ENCODE results near the gene F8. TPM values are rescaled to one million over a fixed set of nuclear protein-coding genes. Genes with fewer than 3 reads are reported as not detected.

Gene F8
- total RNA-seq, 4 donors from 2014 or later, result 7.2 to 28.4 (median 14.6) TPM

DNA sequence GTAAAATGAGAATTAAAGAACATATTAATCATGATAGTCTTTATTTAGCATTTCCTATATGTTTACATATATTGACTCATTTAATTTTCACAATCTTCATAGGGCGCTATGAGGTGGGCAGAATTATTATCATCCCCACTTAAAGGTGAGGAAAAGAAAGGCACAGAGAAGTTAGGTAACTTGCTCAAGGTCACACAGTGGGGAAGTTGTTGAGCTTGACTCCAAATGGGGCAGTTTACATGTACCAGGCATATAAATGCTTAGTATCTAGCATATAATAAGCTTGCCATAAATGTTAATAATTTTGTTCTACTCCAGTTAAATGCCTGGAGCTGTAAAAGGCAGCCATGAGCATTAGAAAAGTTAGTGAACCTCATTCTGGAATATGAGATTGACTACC is 46.9 kb upstream of the F8 start:
- TF ChIP-seq EP300 (IDR thresholded peaks at IDR 0.05) (no peak), POLR2A (IDR thresholded peaks at IDR 0.05) (no peak)
- TF ChIP-seq, protein P1, sequence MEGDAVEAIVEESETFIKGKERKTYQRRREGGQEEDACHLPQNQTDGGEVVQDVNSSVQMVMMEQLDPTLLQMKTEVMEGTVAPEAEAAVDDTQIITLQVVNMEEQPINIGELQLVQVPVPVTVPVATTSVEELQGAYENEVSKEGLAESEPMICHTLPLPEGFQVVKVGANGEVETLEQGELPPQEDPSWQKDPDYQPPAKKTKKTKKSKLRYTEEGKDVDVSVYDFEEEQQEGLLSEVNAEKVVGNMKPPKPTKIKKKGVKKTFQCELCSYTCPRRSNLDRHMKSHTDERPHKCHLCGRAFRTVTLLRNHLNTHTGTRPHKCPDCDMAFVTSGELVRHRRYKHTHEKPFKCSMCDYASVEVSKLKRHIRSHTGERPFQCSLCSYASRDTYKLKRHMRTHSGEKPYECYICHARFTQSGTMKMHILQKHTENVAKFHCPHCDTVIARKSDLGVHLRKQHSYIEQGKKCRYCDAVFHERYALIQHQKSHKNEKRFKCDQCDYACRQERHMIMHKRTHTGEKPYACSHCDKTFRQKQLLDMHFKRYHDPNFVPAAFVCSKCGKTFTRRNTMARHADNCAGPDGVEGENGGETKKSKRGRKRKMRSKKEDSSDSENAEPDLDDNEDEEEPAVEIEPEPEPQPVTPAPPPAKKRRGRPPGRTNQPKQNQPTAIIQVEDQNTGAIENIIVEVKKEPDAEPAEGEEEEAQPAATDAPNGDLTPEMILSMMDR (IDR thresholded peaks at IDR 0.05), result no peak
- Histone ChIP-seq H3K9me3 (no peaks in the 10 kb centered on the region), H3K36me3 (no peaks in the 10 kb centered on the region), H3K27me3 (no peaks in the 10 kb centered on the region), H3K4me3 (no peak overlapping the region), H3K4me1 (peaks cover 0 to 30% (median 4%) of the 10 kb centered on the region in 4 donors), H3K27ac (no peak overlapping the region)
- 80 to 100% methylated on average over 1 of the region's 1 CpG for WGBS, 2 donors
- DNase-seq (ENCODE audit: low spot score in 2 of 2), result no peak

DNA sequence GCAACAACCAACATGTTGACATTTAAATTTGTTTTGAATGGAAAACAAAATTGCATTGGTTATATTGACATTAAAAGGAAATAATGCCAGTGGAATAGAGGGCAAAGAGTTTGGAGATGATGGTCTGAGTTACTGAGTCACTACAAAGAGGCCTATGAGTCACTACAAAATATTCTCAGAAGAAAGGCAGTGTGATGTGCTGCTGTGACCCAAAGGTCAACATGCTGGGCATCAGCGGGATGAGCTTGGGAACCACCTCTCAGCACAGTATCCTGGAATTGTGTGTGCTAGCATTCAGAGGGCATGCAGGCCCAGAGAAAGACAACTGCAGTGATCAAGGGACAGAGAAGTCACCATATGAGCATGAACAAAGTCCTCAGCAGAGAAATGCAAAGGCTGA is 45.6 kb upstream of the F8 start:
- 33 to 57% methylated on average over 1 of the region's 1 CpG for WGBS, 2 donors
- TF ChIP-seq EP300 (IDR thresholded peaks at IDR 0.05) (no peak), POLR2A (IDR thresholded peaks at IDR 0.05) (no peak)
- TF ChIP-seq, protein P1 (IDR thresholded peaks at IDR 0.05), result no peak
- no peak for DNase-seq (ENCODE audit: low spot score in 2 of 2)
- no peak overlapping the region for H3K4me3 ChIP-seq
- H3K27ac ChIP-seq, result peak overlapping the region in 1 of 4 donors; percentile 28
- H3K36me3 ChIP-seq, result no peaks in the 10 kb centered on the region
- H3K9me3 ChIP-seq, result no peaks in the 10 kb centered on the region
- H3K27me3 ChIP-seq, result no peaks in the 10 kb centered on the region
- H3K4me1 ChIP-seq, result peaks cover 0 to 30% (median 3%) of the 10 kb centered on the region in 4 donors

DNA sequence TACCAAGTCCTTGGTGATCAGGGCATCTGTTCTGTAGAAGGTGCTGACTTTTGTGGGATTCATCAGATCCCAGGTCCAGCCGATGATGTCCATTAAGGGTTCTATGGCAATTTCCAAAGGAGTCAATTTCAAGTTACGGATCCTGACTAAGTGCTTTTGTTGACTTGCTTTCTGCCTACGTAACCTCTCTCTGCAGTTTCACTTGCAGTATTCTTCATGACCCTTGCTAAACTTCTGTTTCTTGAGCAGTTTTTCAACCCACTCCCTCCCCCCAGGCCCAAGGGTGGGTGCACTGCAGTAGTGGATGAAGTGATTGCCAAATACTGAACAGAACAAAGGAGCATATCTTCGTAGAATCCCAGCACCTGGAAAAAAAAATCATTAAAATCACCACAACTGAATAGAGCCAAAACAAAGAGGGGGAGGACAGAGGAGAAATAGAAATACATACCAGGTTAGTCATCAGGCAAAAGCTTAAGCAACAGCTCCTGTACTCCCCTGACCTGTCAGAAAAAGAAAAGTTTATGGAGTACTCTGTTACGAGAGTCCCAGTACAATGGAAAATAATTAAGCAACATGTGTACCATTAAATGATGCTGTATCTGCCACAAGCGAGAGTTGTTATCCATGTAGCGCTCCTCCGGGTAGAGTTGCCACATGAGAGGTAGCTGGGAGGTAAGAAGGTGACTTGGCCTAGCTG is 42.7 kb upstream of the F8 start:
- no peak for TF ChIP-seq EP300 (IDR thresholded peaks at IDR 0.05)
- DNase-seq (ENCODE audit: low spot score in 2 of 2), result no peak
- Histone ChIP-seq H3K9me3 (no peaks in the 10 kb centered on the region), H3K27ac (no peak overlapping the region), H3K27me3 (no peaks in the 10 kb centered on the region), H3K36me3 (no peaks in the 10 kb centered on the region), H3K4me3 (no peak overlapping the region), H3K4me1 (peaks cover 0 to 18% (median 0%) of the 10 kb centered on the region in 4 donors)
- 83 to 84% methylated on average over 7 to 8 of the region's 8 CpGs for WGBS, 2 donors

DNA sequence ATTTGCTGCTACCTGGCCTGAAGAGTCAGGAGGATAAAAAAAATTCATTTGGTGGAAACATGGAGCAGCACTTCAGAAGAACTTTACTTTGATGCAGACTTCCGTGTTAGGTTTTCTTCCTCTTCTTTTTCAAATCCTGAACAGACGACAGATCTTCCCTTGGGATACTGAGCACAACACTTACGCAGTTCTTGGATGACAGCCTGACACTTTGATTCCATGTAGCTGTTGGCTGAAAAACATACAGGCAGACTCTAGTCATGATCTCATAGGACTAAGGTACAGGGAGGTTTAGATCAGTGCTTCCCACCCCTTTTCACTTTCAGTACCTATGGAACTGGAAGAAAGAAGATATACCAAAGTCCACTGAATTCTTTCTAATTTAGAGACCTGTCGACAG is 39.2 kb upstream of the F8 start:
- peaks cover 0 to 12% (median 0%) of the 10 kb centered on the region in 4 donors for H3K4me1 ChIP-seq

DNA sequence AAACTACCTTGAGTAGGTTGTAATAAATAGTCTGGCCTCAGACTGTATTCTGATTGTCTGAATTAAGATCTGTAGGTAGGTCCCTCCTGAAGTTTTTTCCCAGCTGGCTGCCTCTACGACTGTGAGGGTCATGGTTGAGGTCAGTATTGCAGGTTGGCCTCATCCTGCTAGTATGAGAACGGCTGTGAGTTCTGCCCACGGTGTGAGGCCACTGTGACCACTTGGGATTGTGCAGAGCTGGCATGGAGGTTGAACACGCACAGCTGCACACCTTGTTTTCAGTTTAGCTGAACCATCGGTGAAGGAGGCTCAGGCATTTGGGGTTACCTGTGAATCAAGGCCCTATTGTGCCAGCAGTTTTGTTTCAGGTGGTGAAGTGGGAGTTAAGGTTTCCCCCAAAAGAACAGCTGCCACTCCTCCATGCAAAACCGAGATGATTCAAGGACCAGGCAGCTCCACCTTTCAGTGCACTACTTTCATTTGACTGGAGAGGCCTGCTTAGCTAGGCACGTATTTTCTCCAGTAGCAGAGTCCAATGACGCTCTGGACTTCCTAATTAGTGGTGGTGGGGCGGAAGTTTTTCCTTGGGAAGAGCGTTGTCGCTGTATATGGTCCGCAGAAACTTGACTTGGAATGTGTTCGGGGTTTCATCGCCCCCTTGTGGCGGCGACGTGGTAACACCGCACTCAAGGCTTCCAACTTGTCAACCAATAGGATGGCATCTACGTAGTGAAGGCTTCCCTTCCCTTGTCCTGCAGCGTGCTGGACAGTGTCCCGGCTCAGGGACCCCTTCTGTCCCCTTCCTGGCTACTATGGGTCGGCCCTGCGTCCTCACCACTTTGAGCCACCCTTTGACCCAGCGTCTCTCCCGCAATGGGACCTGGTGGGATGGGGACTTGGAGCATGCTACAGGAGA is 34.6 kb upstream of the F8 start:
- H3K4me3 ChIP-seq, result no peak overlapping the region
- peak; percentile 36 to 37 for DNase-seq (ENCODE audit: low spot score in 2 of 2)
- WGBS, 2 donors, result 13 to 33% methylated on average over 16 to 24 of the region's 25 CpGs
- no peaks in the 10 kb centered on the region for H3K9me3 ChIP-seq
- peak overlapping the region in 3 of 4 donors; percentile 11 to 50 (median 19) for H3K27ac ChIP-seq
- H3K36me3 ChIP-seq, result no peaks in the 10 kb centered on the region
- peaks cover 0 to 12% (median 0%) of the 10 kb centered on the region in 4 donors for H3K4me1 ChIP-seq
- no peaks in the 10 kb centered on the region for H3K27me3 ChIP-seq
- TF ChIP-seq, protein P1 (IDR thresholded peaks at IDR 0.05), result peak; percentile 53 to 81 (median 76)
- TF ChIP-seq EP300 (IDR thresholded peaks at IDR 0.05), result peak in 1 of 2 donors; percentile 9
- no peak for TF ChIP-seq POLR2A (IDR thresholded peaks at IDR 0.05)

More for the DNA sequence above, 39.2 kb upstream of the F8 start:
- DNase-seq (ENCODE audit: low spot score in 2 of 2), result no peak
- TF ChIP-seq, protein P1 (IDR thresholded peaks at IDR 0.05), result no peak
- no peak for TF ChIP-seq EP300 (IDR thresholded peaks at IDR 0.05)
- TF ChIP-seq POLR2A (IDR thresholded peaks at IDR 0.05), result no peak
- Histone ChIP-seq H3K4me3 (no peak overlapping the region), H3K9me3 (no peaks in the 10 kb centered on the region), H3K27me3 (no peaks in the 10 kb centered on the region), H3K36me3 (no peaks in the 10 kb centered on the region), H3K27ac (no peak overlapping the region)
- WGBS, 2 donors, result 70 to 87% methylated on average over 4 of the region's 4 CpGs
